Measurements from ENCODE around the gene GIMAP8.
A peak's percentile ranks its signal among the peaks of the same experiment; 100 is the strongest.

The GIMAP8 gene

DNA sequence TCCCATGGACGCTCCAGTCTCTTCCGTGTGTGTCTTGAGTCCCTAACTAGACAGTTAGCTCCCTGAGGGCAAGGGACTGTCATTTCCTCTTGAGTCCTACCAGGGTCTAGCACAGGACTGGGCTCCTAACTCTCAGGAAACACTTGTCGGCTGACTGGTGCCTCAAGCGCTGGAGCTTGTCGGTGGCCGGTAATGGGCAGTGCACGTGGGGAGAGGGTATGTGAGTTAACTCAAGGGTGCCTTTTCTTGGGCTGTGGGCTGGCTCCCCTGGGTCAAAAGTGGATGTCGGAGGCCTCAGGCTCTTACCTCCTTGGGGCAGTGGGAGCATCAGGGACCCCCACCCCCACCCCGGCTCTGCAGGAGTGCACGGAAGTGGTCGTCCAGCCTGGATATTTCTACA lies 38.4 kb upstream of the GIMAP8 start:
- DNase-seq, result no peak

DNA sequence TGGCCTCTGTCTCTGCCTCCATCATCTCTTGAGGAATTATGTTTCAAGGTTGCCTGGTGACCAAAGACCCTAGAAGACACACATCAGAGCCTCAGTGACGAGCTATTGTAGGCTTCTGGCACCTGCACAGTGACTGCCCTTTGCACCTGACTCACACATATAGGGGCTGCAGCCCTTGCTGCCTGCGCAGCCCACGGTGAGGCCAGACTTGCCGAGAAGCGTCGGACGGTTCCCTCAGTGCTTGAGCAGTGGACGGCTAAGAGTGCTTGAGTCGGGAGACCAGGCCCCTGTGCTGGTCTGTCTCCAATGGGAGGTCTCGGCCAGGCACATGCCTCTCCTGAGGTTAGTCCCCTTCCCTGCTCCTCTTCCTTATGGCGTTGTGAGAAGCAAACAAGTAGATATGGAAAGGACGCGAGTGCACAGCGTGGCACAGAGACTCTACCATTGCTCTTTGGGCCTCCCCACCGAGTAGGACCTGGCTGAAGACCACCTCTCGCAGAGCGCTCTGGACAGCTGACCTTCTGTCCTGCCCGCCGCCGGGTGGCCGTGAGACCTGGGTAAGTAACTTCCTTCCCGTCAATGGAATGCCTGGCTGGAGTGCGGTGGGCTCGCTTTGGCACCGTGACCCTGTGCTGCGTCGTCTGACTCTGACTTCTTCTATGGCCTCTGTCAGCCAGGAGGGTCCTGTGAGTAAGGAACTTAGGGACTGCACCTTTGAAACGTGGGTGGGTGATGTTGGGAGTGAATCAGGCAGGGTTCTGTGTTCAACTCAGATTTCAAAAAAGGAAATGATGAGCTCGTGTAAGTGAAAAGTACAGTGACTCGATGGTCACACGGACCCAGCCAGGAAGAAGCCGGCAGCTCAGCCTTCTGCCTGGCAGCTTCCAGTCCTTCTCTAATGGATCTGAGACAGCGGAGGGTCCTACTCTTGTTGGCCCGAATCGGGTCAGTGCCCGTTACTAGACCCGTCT lies 37.6 kb upstream of the GIMAP8 start:
- no peak for DNase-seq

- DNase-seq, result peak; percentile 56
Measured at GRCh38 chr7:150413640-150414081, 36.8 kb upstream of the GIMAP8 start.

DNA sequence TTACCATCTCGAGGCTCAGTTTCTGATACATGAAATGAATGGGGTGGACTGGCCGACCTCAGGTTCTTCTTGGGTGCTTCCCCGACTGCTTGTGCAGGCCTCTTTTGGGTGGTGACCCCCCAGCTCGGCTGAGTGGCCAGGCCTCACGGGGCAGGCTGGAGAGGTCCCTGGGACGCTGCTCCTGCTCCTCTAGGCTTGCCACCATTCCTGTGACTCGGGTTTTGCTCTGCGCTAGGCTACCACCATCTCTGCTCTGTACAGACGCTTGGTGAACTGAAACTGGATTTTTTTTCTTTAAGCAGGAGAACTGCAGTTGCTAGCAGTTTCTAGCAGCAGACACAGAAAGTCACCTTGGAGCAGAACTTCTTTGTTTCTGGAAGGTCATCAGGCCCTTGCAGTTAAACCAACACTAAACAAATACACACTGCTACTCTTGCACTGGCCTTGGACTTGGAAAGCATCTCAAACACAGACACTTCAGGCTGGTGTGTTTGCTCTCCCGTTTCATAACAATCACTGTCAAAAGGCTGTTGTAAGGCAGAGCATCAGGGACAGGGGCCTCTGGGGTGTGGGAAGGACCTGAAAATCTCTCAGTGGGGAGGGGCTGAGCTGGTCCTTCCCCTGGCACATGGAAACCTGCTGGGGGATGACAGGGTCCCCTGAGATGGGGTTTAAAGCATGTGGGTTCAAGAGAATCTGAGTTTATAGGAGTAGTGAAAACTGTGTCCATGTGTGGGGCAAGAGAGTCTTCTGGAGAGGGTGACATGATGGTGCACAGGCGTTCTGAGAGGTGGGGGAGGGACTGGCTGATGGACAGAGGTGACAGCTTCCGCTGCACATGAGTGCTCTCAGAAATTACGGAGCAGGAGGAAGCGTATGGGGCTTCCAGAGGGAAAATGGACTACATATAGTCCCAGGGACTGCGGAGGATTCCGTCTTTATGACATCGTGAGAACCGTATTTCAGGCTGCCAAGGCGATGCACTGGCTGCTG lies 35.0 kb upstream of the GIMAP8 start:
- DNase-seq, result no peak

DNA sequence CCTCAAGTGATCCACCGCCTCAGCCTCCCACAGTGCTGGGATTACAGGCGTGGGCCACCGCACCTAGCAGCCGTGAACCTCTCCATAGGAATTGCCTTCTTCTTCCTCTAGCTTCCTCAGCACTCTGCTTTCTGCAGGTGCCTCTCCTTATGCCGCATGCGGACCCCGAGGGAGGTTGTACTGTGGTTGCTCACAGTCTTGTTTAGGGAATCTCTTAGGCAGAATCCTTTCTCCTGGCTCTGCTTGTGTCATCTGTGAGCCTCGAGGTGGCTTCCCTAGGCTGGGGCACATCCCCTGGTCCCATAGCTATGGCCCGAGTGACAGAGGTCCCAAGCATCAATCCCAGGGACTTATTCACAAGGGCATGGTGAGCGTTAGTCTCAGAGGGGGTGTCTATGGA lies 33.2 kb upstream of the GIMAP8 start:
- peak; percentile 34 for DNase-seq

DNA sequence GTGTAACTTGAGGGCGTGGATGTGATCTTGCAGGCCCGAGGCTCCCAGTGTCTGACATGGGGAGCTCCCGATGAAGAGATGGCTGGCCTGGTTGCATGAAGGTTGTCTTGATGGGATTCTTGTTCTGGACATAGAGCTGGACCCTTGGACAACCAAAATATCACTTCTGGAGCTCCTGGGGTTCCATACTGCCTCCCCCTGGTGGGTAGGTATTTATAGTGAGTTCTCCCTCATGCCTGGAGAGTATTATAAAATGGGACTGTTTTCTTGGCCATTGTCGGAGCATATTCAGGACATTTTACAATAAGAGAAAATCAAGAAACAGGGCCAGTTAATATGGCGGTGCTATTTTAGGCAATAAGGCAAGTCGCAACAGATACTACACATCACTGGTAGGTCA lies 32.6 kb upstream of the GIMAP8 start:
- peak; percentile 22 for DNase-seq

GRCh38 chr7:150420242-150420641 lies 30.2 kb upstream of the GIMAP8 start:
- peak; percentile 38 for DNase-seq

GRCh38 chr7:150420987-150421674 lies 29.3 kb upstream of the GIMAP8 start:
- peak; percentile 89 for DNase-seq

DNA sequence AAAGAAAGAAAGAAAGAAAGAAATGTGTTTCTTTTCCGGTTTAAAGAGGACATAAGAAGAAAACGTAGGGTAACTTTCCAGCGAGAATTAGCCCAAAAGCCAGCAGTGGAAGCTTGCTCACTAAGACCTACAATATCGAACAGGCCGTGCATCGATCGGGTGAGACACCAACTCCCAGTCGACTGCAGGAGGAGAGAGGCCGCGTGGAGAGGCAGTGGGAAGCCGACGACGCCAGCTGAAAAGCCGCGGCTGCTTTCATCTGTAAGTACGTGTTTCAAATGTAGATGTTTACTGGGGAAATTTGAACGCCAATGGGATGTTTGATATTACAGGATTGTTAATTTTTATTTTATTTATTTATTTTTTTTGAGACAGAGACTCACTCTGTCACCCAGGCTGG lies 28.6 kb upstream of the GIMAP8 start:
- peak; percentile 31 for DNase-seq

DNA sequence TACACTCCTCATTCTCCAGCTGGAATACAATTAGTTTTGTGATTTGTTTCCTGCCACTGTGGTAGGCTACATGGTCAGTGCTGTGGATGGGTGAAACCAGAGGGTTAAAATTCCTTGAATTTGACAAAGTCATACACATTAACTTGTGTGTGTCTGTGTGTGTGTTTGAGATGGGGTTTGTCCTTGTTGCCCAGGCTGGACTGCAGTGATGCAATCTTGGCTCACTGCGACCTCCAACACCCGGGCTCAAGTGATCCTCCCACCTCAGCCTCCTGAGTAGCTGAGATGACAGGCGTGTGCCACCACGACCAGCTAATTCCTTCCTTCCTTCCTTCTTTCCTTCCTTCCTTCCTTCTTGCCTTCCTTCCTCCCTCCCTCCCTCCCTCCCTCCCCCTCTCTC lies 24.8 kb upstream of the GIMAP8 start:
- no peak for DNase-seq

DNA sequence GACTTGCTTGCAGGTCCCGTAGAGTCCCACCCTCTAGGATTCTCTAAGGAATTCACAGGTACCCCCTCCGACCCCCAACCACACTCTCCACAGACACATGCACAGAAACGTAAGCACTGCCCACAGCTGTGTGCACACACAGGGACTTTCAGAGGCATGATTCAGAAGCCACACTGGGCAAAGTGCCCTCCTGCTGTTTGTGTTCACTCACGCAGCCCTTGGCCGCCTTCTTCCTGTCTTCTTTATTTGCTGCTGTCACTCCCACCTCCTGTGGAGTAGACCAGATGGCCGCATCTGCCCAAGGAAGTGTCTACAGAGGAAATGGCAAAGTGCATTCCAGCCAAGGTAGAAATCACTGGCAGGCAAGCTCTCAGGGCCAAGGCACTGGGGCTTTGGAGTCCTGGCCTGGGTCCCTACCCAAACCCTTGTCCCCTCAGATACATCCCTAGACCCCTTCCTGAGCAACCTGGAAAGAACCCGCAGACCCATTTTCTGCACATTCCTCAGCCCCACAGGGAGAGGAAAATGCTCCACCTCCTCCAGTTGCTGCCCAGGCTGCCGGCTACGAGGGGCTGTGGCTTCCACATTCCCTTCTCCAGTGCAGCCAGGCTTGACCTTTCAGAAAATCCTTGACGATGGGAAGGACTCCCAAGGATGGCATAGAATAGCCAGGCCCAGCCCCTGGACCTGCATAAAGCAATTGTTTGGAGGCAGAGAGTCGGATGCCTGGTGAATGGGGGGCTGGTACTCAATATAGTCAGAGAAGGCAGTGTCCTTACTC lies 21.6 kb upstream of the GIMAP8 start:
- DNase-seq, result peak; percentile 59

DNA sequence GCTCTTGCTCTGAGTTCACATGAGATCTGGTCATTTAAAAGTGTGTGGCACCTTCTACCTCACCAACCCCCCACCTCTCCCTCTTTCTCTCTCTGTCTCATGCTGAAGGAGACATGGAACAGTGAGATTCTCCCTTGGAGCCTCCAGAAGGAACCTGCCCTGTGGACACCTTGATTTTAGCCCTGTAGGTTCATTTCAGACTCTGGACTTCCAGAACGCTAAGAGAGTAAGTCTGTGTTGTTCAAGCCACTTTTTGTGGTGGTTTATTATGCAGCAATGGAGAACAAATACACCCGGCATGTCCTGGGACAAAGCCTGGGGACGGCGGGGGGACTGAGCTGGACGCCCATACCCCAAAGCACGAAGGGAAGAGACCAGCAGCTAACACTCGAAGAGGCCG lies 20.7 kb upstream of the GIMAP8 start:
- DNase-seq, result no peak

- DNase-seq, result no peak
Measured at GRCh38 chr7:150430465-150431085, 19.9 kb upstream of the GIMAP8 start.

GRCh38 chr7:150431839-150432658 lies 18.4 kb upstream of the GIMAP8 start:
- no peak for DNase-seq

GRCh38 chr7:150432915-150433892 lies 17.2 kb upstream of the GIMAP8 start:
- DNase-seq, result no peak

- no peak for DNase-seq
Measured at GRCh38 chr7:150434240-150434639, 16.2 kb upstream of the GIMAP8 start.

DNA sequence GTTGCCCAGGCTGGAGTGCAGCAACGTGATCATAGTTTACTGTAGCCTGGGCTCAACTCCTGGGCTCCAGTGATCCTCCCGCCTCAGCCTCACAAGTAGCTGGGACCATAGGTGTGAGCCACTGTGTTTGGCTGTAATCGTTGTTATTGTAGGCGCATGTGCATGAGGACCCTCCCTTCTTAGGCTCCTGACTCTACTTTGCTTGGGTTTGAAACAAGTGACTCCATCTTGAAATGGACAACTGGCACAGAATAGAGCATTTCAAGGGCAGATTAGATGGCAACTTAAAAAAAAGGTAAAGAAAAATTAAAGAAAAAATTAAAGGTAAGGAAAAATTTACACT lies 15.4 kb upstream of the GIMAP8 start:
- no peak for DNase-seq

- DNase-seq, result no peak
Measured at GRCh38 chr7:150435390-150436073, 14.9 kb upstream of the GIMAP8 start.

DNA sequence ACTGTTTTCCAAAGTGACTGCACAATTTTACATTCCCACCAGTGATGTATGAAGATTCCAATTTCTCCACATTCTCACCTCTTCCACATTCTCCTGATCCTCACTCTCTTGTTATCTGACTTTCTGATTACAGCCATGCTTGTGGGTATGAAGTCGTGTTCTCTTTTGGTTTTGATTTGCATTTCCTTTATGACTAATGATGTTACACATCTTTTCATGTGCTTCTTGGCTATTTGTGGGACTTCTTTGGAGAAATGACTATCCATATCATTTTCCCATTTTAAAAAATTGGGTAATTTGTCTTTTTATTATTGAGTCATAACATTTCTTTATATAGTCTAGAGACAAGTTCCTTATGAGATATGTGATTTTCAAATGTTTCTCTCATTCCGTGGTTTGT lies 10.5 kb upstream of the GIMAP8 start:
- DNase-seq, result no peak
